ENCODE data around the gene RHOC. TPM values are rescaled to one million over a fixed set of nuclear protein-coding genes. Genes with fewer than 3 reads are reported as not detected.

The RHOC gene
- total RNA-seq, 1 donor from 2014 or later, result 300 TPM

DNA sequence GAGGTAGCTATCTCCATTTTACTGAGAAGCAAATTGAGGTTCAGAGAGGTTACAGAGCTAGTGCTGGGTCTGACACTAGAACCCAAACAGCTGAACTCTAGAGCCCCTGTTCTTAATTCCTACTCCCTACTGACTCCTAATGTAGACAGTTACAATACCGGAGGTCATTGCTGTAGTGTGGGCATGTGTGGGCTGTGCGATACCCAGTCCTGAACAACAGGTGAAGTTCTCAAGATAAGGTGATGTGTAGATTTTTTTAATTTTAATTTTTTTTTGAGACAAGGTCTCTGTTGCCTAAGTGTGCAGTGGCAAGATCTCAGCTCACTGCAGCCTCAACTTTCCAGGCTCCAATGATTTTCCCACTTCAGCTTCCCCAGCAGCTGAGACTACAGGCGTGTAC is 1.6 kb upstream of the RHOC start:
- DNase-seq (ENCODE audit: low spot score), result no peak
- Mint-ChIP-seq H3K27ac (ENCODE audit: unreplicated experiment) (no peak overlapping the region), H3K9me3 (ENCODE audit: unreplicated experiment) (no peaks in the 10 kb centered on the region), H3K36me3 (ENCODE audit: low read depth, unreplicated experiment) (peaks cover 18% of the 10 kb centered on the region), H3K4me1 (ENCODE audit: unreplicated experiment) (peaks cover 41% of the 10 kb centered on the region), H3K4me3 (ENCODE audit: unreplicated experiment) (peak overlapping the region; percentile 95), H3K27me3 (ENCODE audit: unreplicated experiment) (peaks cover 31% of the 10 kb centered on the region)
- TF ChIP-seq, protein P1, sequence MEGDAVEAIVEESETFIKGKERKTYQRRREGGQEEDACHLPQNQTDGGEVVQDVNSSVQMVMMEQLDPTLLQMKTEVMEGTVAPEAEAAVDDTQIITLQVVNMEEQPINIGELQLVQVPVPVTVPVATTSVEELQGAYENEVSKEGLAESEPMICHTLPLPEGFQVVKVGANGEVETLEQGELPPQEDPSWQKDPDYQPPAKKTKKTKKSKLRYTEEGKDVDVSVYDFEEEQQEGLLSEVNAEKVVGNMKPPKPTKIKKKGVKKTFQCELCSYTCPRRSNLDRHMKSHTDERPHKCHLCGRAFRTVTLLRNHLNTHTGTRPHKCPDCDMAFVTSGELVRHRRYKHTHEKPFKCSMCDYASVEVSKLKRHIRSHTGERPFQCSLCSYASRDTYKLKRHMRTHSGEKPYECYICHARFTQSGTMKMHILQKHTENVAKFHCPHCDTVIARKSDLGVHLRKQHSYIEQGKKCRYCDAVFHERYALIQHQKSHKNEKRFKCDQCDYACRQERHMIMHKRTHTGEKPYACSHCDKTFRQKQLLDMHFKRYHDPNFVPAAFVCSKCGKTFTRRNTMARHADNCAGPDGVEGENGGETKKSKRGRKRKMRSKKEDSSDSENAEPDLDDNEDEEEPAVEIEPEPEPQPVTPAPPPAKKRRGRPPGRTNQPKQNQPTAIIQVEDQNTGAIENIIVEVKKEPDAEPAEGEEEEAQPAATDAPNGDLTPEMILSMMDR (IDR thresholded peaks at IDR 0.05; ENCODE audit: unreplicated experiment), result no peak

DNA sequence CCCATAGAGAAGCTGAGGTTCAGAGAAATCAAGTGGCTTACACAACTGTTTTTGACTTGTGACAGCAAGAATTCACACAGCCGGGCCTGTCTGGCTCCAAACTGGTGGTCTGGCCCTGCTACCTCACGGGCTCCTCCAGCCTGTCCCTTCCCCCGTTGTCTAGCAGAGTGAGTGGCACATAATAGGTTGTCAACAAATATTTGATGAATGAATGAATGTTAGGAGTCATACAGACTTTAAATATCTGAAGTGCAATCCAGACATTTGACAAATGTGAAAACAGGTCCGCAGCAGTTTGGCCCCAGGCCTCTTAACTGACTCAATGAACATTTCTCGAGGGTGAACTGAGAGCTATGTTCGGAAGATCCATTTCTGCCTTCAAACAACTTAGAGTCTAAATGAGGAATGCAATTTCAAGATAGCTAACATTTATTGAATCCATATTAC is 1.1 kb upstream of the RHOC start:
- TF ChIP-seq, protein P1 (IDR thresholded peaks at IDR 0.05; ENCODE audit: unreplicated experiment), result no peak
- H3K4me1 Mint-ChIP-seq (ENCODE audit: unreplicated experiment), result peaks cover 45% of the 10 kb centered on the region
- no peak for DNase-seq (ENCODE audit: low spot score)
- no peaks in the 10 kb centered on the region for H3K9me3 Mint-ChIP-seq (ENCODE audit: unreplicated experiment)
- peak overlapping the region; percentile 95 for H3K4me3 Mint-ChIP-seq (ENCODE audit: unreplicated experiment)
- H3K36me3 Mint-ChIP-seq (ENCODE audit: low read depth, unreplicated experiment), result peaks cover 21% of the 10 kb centered on the region
- H3K27ac Mint-ChIP-seq (ENCODE audit: unreplicated experiment), result peak overlapping the region; percentile 90
- H3K27me3 Mint-ChIP-seq (ENCODE audit: unreplicated experiment), result peaks cover 28% of the 10 kb centered on the region

DNA sequence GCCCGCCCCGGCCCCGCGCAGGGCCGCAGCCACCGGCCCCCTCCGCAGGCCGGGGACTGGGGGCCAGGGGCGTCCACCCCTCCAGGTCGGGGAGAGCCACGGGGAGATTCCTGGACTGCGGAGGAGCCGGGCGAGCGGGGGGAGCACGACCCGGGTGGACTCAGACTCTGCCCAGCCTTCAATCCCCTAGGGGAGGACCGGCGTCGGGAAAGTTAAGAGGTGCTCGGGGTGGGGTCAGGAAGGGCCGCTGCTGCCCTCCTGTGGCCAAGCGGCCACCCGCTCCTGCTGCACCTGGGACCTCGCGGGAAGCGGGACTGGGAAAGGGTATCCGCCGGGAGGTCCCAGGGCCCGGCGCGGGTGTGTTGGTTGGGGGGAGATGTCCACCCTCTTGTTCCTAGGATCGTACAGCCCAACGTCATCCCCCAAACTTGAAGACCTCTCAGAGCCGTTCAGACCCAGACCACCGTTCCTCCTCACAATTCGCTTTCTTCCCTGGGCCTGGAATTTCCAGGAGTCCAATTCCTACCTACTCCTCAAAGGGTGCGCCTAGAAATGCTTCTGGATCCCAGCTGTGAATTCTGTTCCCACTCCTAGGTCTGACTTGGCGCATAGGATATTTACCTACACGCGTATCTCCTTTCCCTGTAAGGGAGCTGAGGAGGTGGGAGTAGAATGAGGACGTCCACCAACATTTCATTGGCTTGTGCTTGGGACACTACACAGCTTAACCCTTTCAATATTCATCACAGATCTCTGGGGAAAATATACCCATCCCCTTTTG is 484 bp upstream of the RHOC start:
- peaks cover 27% of the 10 kb centered on the region for H3K36me3 Mint-ChIP-seq (ENCODE audit: low read depth, unreplicated experiment)
- H3K27me3 Mint-ChIP-seq (ENCODE audit: unreplicated experiment), result peaks cover 27% of the 10 kb centered on the region
- peak overlapping the region; percentile 95 for H3K4me3 Mint-ChIP-seq (ENCODE audit: unreplicated experiment)
- H3K4me1 Mint-ChIP-seq (ENCODE audit: unreplicated experiment), result peaks cover 50% of the 10 kb centered on the region
- peak overlapping the region; percentile 90 for H3K27ac Mint-ChIP-seq (ENCODE audit: unreplicated experiment)
- DNase-seq (ENCODE audit: low spot score), result peak; percentile 93
- no peaks in the 10 kb centered on the region for H3K9me3 Mint-ChIP-seq (ENCODE audit: unreplicated experiment)
- TF ChIP-seq, protein P1 (IDR thresholded peaks at IDR 0.05; ENCODE audit: unreplicated experiment), result peak; percentile 76

DNA sequence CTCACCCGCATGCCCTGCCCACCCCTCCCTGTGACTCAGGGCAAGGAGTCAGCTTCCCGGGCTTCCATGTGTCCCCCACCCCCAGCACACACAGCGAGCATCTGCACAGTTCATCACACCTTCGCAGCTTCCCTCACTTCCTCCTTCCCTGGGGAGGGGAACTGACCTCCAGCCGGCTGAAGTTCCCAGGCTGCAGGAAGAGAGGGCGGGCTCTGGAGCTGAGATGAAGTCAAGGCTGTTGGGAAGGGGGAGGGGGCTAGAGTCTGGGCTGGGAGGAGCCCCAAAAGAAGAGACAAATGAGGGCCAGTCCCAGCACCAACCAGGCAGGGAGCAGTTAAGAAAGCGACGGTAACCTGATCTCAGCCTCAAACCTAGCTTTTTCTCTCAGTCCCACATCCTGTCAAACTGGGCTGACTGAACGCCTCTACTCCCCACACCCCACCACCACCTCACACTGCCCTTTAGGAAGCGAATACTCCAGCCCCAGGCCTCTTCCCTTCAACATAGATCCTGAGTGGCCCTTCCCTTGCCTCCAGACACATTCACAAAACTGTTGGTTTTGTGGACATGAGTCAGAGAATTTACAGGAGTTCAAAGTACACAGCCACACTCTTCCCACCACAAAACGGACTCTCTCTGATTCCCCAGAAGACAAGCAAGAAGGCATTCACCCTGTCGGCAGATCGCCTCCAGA is 1.8 kb downstream of the RHOC start:
- Mint-ChIP-seq H3K27me3 (ENCODE audit: unreplicated experiment) (peaks cover 27% of the 10 kb centered on the region), H3K4me3 (ENCODE audit: unreplicated experiment) (peak overlapping the region; percentile 100)

More for the DNA sequence above, 1.8 kb downstream of the RHOC start:
- H3K9me3 Mint-ChIP-seq (ENCODE audit: unreplicated experiment), result no peaks in the 10 kb centered on the region
- peaks cover 60% of the 10 kb centered on the region for H3K4me1 Mint-ChIP-seq (ENCODE audit: unreplicated experiment)
- TF ChIP-seq, protein P1 (IDR thresholded peaks at IDR 0.05; ENCODE audit: unreplicated experiment), result no peak
- H3K36me3 Mint-ChIP-seq (ENCODE audit: low read depth, unreplicated experiment), result peaks cover 39% of the 10 kb centered on the region
- DNase-seq (ENCODE audit: low spot score), result peak; percentile 78
- peak overlapping the region; percentile 91 for H3K27ac Mint-ChIP-seq (ENCODE audit: unreplicated experiment)

Measured in endothelial cell (in vitro differentiated cells).